PC-9 (cell line): Measurements from ENCODE around the gene ZFAND3. TPM values are rescaled to one million over a fixed set of nuclear protein-coding genes. Genes with fewer than 3 reads are reported as not detected.

Experiments
- BruUV-seq: library from RNA; stranded (reverse); fragments of 400-500 nt; replicated peaks from 2 replicates; lab custom pipeline; 2021; lab: Mats Ljungman, UMichigan
- CTCF ChIA-PET: fragments of 300-600 bp; sonication (Branson Sonifier 250); formaldehyde crosslinking; loops from one replicate; lab custom pipeline; 2022; ENCODE audit warnings: antibody characterized with exemption; lab: Charles Lee
- POLR2A ChIA-PET: fragments of 300-600 bp; sonication (Branson Sonifier 250); formaldehyde crosslinking; loops from one replicate; lab custom pipeline; 2022; ENCODE audit warnings: antibody characterized with exemption; ENCODE audit not compliant: unreplicated experiment; lab: Charles Lee
- DNase-seq, 2 experiments: peaks; one replicate each; pipeline versions ENCODE4 v3.0.0 to v3.0.0-alpha.2; 2015 to 2022; ENCODE audit warnings: mixed read lengths in 1 of 2
- H2AFZ ChIP-seq: fragments of 200-600 bp; sonication (generic); 2 replicates; pipeline ENCODE4 v1.8.1; 2017; ENCODE audit warnings: antibody characterized with exemption
- H3F3A ChIP-seq: fragments of 200-600 bp; sonication (generic); 2 replicates; pipeline ENCODE4 v1.8.1; 2017; ENCODE audit warnings: antibody characterized with exemption, mild to moderate bottlenecking, low read depth; ENCODE audit not compliant: insufficient read depth
- H3K27ac ChIP-seq: fragments of 200-600 bp; sonication (generic); 2 replicates; pipeline ENCODE4 v1.6.1; 2016; ENCODE audit warnings: mixed run types
- H3K27me3 ChIP-seq: fragments of 200-600 bp; sonication (generic); 2 replicates; pipeline ENCODE4 v1.6.1; 2016; ENCODE audit warnings: low read depth, mixed run types; ENCODE audit not compliant: insufficient read depth
- H3K36me3 ChIP-seq: fragments of 200-600 bp; sonication (generic); 2 replicates; pipeline ENCODE4 v1.6.1; 2016; ENCODE audit warnings: low read depth, mixed run types
- H3K4me1 ChIP-seq: fragments of 200-600 bp; sonication (generic); replicated peaks from 2 replicates; pipeline ENCODE4 v1.6.1; 2016; ENCODE audit warnings: mixed run types; ENCODE audit not compliant: insufficient read depth
- H3K4me2 ChIP-seq: fragments of 200-600 bp; sonication (generic); 2 replicates; pipeline ENCODE4 v1.6.1; 2017; ENCODE audit warnings: mixed run types
- H3K4me3 ChIP-seq: fragments of 200-600 bp; sonication (generic); 2 replicates; pipeline ENCODE4 v1.6.1; 2016; ENCODE audit warnings: mixed run types
- H3K79me2 ChIP-seq: fragments of 200-600 bp; sonication (generic); 2 replicates; pipeline ENCODE4 v1.6.1; 2017; ENCODE audit warnings: low read depth, mixed run types
- H3K9me2 ChIP-seq: fragments of 200-600 bp; sonication (generic); 2 replicates; pipeline ENCODE4 v1.8.1; 2017; ENCODE audit warnings: mild to moderate bottlenecking; ENCODE audit not compliant: insufficient read depth
- H3K9me3 ChIP-seq: fragments of 200-600 bp; sonication (generic); 2 replicates; pipeline ENCODE4 v1.8.1; 2016; ENCODE audit warnings: low read depth; ENCODE audit not compliant: insufficient read depth
- H4K20me1 ChIP-seq: fragments of 200-600 bp; sonication (generic); 2 replicates; pipeline ENCODE4 v1.8.1; 2017; ENCODE audit not compliant: insufficient read depth
- CTCF ChIP-seq: fragments of 200-600 bp; sonication (generic); conservative IDR thresholded peaks from 2 replicates; pipeline ENCODE4 v1.6.1; 2017; ENCODE audit warnings: mixed run types, antibody characterized with exemption, mild to moderate bottlenecking, moderate library complexity
- EZH2 ChIP-seq: fragments of 200-600 bp; sonication (generic); IDR thresholded peaks from 2 replicates; pipeline ENCODE4 v1.8.0; 2017; ENCODE audit warnings: antibody characterized with exemption, low read depth
- intact Hi-C: fragments of 100-400 bp; cut with micrococcal nuclease; formaldehyde crosslinking; loops from one replicate; pipeline ENCODE4 v1.10.0; 2022; ENCODE audit not compliant: unreplicated experiment
- total RNA-seq: library from RNA; stranded (reverse); gene quantifications from 2 replicates; pipeline ENCODE4 v1.2.3, GENCODE V29; 2021

ZFAND3 gene
- total RNA-seq, 1 experiment from 2014 or later: 46.8 TPM

GRCh38 chr6:38021029-38021428 lies 201.5 kb downstream of the ZFAND3 start:
- peaks cover 9% of the 10 kb centered on the region; the same call in 1 of the 2 replicates for H3K9me3 ChIP-seq
- ChIA-PET POLR2A (no interaction called here), CTCF (no interaction called here)
- no peak overlapping the region for H3K4me2 ChIP-seq
- peaks cover 7% of the 10 kb centered on the region; the same call in 1 of the 2 replicates for H3F3A ChIP-seq
- H4K20me1 ChIP-seq: peaks cover 50% of the 10 kb centered on the region
- TF ChIP-seq EZH2 (no peak), CTCF (no peak)
- H3K79me2 ChIP-seq: peaks cover 20% of the 10 kb centered on the region
- H3K9me2 ChIP-seq: no peaks in the 10 kb centered on the region
- H3K36me3 ChIP-seq: no peaks in the 10 kb centered on the region
- no peak overlapping the region for H3K4me3 ChIP-seq
- no peaks in the 10 kb centered on the region for H3K4me1 ChIP-seq
- H3K27me3 ChIP-seq: no peaks in the 10 kb centered on the region
- no peak overlapping the region for H3K27ac ChIP-seq
- H2AFZ ChIP-seq: no peak overlapping the region
- BruUV-seq: no TSS peak
- DNase-seq: no peak
- intact Hi-C loops: no loop called here

DNA sequence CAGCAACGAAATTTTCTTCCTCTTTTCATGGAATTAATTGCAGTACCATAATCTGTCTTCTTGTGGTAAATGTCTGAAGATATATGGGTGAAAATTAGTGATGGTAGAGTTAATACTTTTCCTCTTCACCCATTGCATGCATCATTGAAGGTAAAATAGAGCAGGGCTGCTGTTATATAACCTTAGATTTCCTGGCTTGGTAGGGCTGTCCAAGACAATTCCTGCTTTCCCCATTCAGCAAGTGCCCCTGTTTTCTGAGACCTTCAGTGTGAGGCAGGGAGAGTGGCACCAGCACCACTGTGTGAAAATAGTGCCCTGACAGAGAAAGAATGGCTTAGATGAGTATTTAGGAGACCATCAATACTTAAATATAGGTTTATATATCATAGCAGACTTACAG lies 202.0 kb downstream of the ZFAND3 start:
- ChIA-PET CTCF (no interaction called here), POLR2A (no interaction called here)
- Histone ChIP-seq H3K9me2 (no peaks in the 10 kb centered on the region), H3K79me2 (peaks cover 18% of the 10 kb centered on the region), H3K4me1 (no peaks in the 10 kb centered on the region), H4K20me1 (peaks cover 45% of the 10 kb centered on the region), H3K9me3 (peaks cover 9% of the 10 kb centered on the region; the same call in 1 of the 2 replicates), H3K36me3 (no peaks in the 10 kb centered on the region), H3K4me3 (no peak overlapping the region), H3F3A (peaks cover 7% of the 10 kb centered on the region; the same call in 1 of the 2 replicates), H3K4me2 (no peak overlapping the region), H2AFZ (no peak overlapping the region), H3K27ac (no peak overlapping the region), H3K27me3 (no peaks in the 10 kb centered on the region)
- BruUV-seq: no TSS peak
- intact Hi-C loops: no loop called here
- no peak for DNase-seq
- TF ChIP-seq EZH2 (no peak), CTCF (no peak)

GRCh38 chr6:38022688-38023087 lies 203.2 kb downstream of the ZFAND3 start:
- H3K27ac ChIP-seq: no peak overlapping the region
- H3K4me1 ChIP-seq: no peaks in the 10 kb centered on the region
- no peaks in the 10 kb centered on the region for H3K27me3 ChIP-seq
- TF ChIP-seq EZH2 (no peak), CTCF (no peak)
- H3K4me2 ChIP-seq: no peak overlapping the region
- H3K36me3 ChIP-seq: no peaks in the 10 kb centered on the region
- H3K4me3 ChIP-seq: no peak overlapping the region
- intact Hi-C loops: no loop called here
- no peak for DNase-seq
- H3F3A ChIP-seq: peaks cover 7% of the 10 kb centered on the region; the same call in 1 of the 2 replicates
- H3K9me3 ChIP-seq: peaks cover 9% of the 10 kb centered on the region; the same call in 1 of the 2 replicates
- H4K20me1 ChIP-seq: peaks cover 37% of the 10 kb centered on the region
- no peaks in the 10 kb centered on the region for H3K9me2 ChIP-seq
- POLR2A ChIA-PET: interaction anchor here (0.6 to 0.7 kb wide), 2 partner anchors 12 to 213 kb away, joined by 4 to 9 read pairs; no protein-coding TSS in a partner anchor
- CTCF ChIA-PET: no interaction called here
- BruUV-seq: no TSS peak
- peaks cover 29% of the 10 kb centered on the region for H3K79me2 ChIP-seq
- no peak overlapping the region for H2AFZ ChIP-seq
